OCI-LY7 (cell line): ENCODE data around the gene KRTAP20-2. TPM values are rescaled to one million over a fixed set of nuclear protein-coding genes. Genes with fewer than 3 reads are reported as not detected.

Source experiments
- BruUV-seq: library from RNA; stranded (reverse); fragments of 400-500 nt; replicated peaks from 2 replicates; lab custom pipeline; 2021; lab: Mats Ljungman, UMichigan
- CTCF ChIA-PET: fragments of 300-600 bp; sonication (Branson Sonifier 250); formaldehyde crosslinking; loops from one replicate; lab custom pipeline; 2022; ENCODE audit warnings: antibody characterized with exemption; ENCODE audit not compliant: unreplicated experiment; lab: Charles Lee
- POLR2A ChIA-PET: fragments of 300-600 bp; sonication (Branson Sonifier 250); formaldehyde crosslinking; loops from one replicate; lab custom pipeline; 2022; ENCODE audit warnings: antibody characterized with exemption; lab: Charles Lee
- DNase-seq: peaks from one replicate; pipeline ENCODE4 v3.0.0-alpha.2; 2015; ENCODE audit warnings: low spot score
- H2AFZ ChIP-seq: fragments of 200-600 bp; sonication (generic), shearing (Covaris generic); 2 replicates; pipeline ENCODE4 v1.6.1; 2014; ENCODE audit warnings: mild to moderate bottlenecking, antibody characterized with exemption, low read length, moderate library complexity
- H3K27ac ChIP-seq: fragments of 200-600 bp; sonication (generic); 2 replicates; pipeline ENCODE4 v1.5.1; 2014; ENCODE audit warnings: mixed run types, low read depth, mild to moderate bottlenecking, moderate library complexity, low read length, inconsistent platforms; ENCODE audit not compliant: poor library complexity, severe bottlenecking
- H3K36me3 ChIP-seq: fragments of 200-600 bp; sonication (generic); 2 replicates; pipeline ENCODE4 v1.6.1; 2014; ENCODE audit warnings: mild to moderate bottlenecking, antibody characterized with exemption, low read length, moderate library complexity, mixed read lengths; ENCODE audit not compliant: insufficient read depth
- H3K4me1 ChIP-seq: fragments of 200-600 bp; sonication (generic); 2 replicates; pipeline ENCODE4 v1.5.1; 2014; ENCODE audit warnings: mild to moderate bottlenecking, low read length; ENCODE audit not compliant: insufficient read depth, poor library complexity, severe bottlenecking
- H3K4me2 ChIP-seq: fragments of 200-600 bp; sonication (generic); 2 replicates; pipeline ENCODE4 v1.6.1; 2014; ENCODE audit warnings: mild to moderate bottlenecking, low read length
- H3K4me3 ChIP-seq: fragments of 200-600 bp; sonication (generic); 2 replicates; pipeline ENCODE4 v1.5.1; 2014; ENCODE audit warnings: mild to moderate bottlenecking, low read depth, low read length; ENCODE audit not compliant: poor library complexity, severe bottlenecking
- H3K79me2 ChIP-seq: fragments of 200-600 bp; sonication (generic); 2 replicates; pipeline ENCODE4 v1.6.1; 2016; ENCODE audit warnings: low read depth, mild to moderate bottlenecking, low read length, moderate library complexity, mixed read lengths; ENCODE audit not compliant: insufficient read depth
- H3K9me2 ChIP-seq: fragments of 200-600 bp; sonication (generic); 2 replicates; pipeline ENCODE4 v1.6.1; 2016; ENCODE audit warnings: mild to moderate bottlenecking, low read length, mixed read lengths; ENCODE audit not compliant: insufficient read depth
- H3K9me3 ChIP-seq: fragments of 200-600 bp; sonication (generic); 2 replicates; pipeline ENCODE4 v1.6.1; 2014; ENCODE audit warnings: mild to moderate bottlenecking, mixed run types, low read length, mixed read lengths
- H4K20me1 ChIP-seq: fragments of 200-600 bp; sonication (generic); 2 replicates; pipeline ENCODE4 v1.6.1; 2014; ENCODE audit warnings: mild to moderate bottlenecking, antibody characterized with exemption, low read length, moderate library complexity, mixed read lengths; ENCODE audit not compliant: insufficient read depth
- CTCF ChIP-seq: fragments of 200-600 bp; sonication (generic); conservative IDR thresholded peaks from 2 replicates; pipeline ENCODE4 v1.5.1; 2014; ENCODE audit warnings: mild to moderate bottlenecking, antibody characterized with exemption, low read length, moderate library complexity, mixed read lengths
- EZH2phosphoT487 ChIP-seq: fragments of 200-600 bp; sonication (generic); IDR thresholded peaks from 2 replicates; pipeline ENCODE4 v1.6.1; 2018; ENCODE audit warnings: low read depth, borderline replicate concordance, mild to moderate bottlenecking, mixed run types, antibody characterized with exemption, low read length, moderate library complexity, mixed read lengths
- intact Hi-C: fragments of 100-400 bp; cut with micrococcal nuclease; formaldehyde crosslinking; loops from one replicate; pipeline ENCODE4 v1.10.0; 2022; ENCODE audit not compliant: unreplicated experiment
- total RNA-seq, 2 experiments: library from RNA; depleted of rRNA in 1 of 2; stranded (reverse); fragments of >200 nt in 1 of 2; shearing (Covaris generic) in 1 of 2; gene quantifications; 2 replicates each; pipeline ENCODE4 v1.2.3, GENCODE V29; 2014 to 2022

The KRTAP20-2 gene
- total RNA-seq, 2 experiments from 2014 or later: not detected

- no peak for DNase-seq
- Histone ChIP-seq H3K9me3 (peaks cover 8% of the 10 kb centered on the region; the same call in 1 of the 2 replicates), H3K9me2 (no peaks in the 10 kb centered on the region), H3K4me3 (no peak overlapping the region), H3K4me1 (no peaks in the 10 kb centered on the region), H3K27ac (no peak overlapping the region), H2AFZ (no peak overlapping the region), H3K36me3 (no peaks in the 10 kb centered on the region), H4K20me1 (no peaks in the 10 kb centered on the region), H3K4me2 (no peak overlapping the region), H3K79me2 (no peaks in the 10 kb centered on the region)
- ChIA-PET CTCF (interaction anchor here (0.6 kb wide), 1 partner anchor 41 kb away, joined by 3 read pairs; no protein-coding TSS in a partner anchor), POLR2A (interaction anchor here (0.7 kb wide), 1 partner anchor 14 kb away, joined by 6 read pairs; no protein-coding TSS in a partner anchor)
- no TSS peak for BruUV-seq
- intact Hi-C loops: no loop called here
- TF ChIP-seq EZH2phosphoT487 (no peak), CTCF (no peak)
Measured at GRCh38 chr21:30623362-30623761, 11.6 kb upstream of the KRTAP20-2 start.

GRCh38 chr21:30625449-30626165 lies 9.4 kb upstream of the KRTAP20-2 start:
- intact Hi-C loops: no loop called here
- DNase-seq: no peak
- Histone ChIP-seq H3K79me2 (no peaks in the 10 kb centered on the region), H3K4me2 (no peak overlapping the region), H3K9me2 (no peaks in the 10 kb centered on the region), H3K36me3 (no peaks in the 10 kb centered on the region), H3K4me1 (no peaks in the 10 kb centered on the region), H4K20me1 (no peaks in the 10 kb centered on the region), H3K4me3 (no peak overlapping the region), H2AFZ (no peak overlapping the region), H3K27ac (no peak overlapping the region), H3K9me3 (peaks cover 8% of the 10 kb centered on the region; the same call in 1 of the 2 replicates)
- ChIA-PET CTCF (no interaction called here), POLR2A (interaction anchor here (0.6 kb wide), 1 partner anchor 17 kb away, joined by 3 read pairs; no protein-coding TSS in a partner anchor)
- TF ChIP-seq EZH2phosphoT487 (no peak), CTCF (no peak)
- BruUV-seq: no TSS peak

GRCh38 chr21:30628109-30628508 lies 6.9 kb upstream of the KRTAP20-2 start:
- no peak overlapping the region for H3K4me3 ChIP-seq
- H2AFZ ChIP-seq: no peak overlapping the region
- ChIA-PET POLR2A (no interaction called here), CTCF (no interaction called here)
- H3K27ac ChIP-seq: no peak overlapping the region
- intact Hi-C loops: no loop called here
- no peaks in the 10 kb centered on the region for H3K79me2 ChIP-seq
- TF ChIP-seq CTCF: no peak
- TF ChIP-seq EZH2phosphoT487: no peak
- H3K4me1 ChIP-seq: no peaks in the 10 kb centered on the region
- no peak for DNase-seq
- peaks cover 8% of the 10 kb centered on the region; the same call in 1 of the 2 replicates for H3K9me3 ChIP-seq
- BruUV-seq: no TSS peak
- no peak overlapping the region for H3K4me2 ChIP-seq
- H4K20me1 ChIP-seq: no peaks in the 10 kb centered on the region
- no peaks in the 10 kb centered on the region for H3K9me2 ChIP-seq
- H3K36me3 ChIP-seq: no peaks in the 10 kb centered on the region
